H9 (cell line): ENCODE results near the gene ADAM8. TPM values are rescaled to one million over a fixed set of nuclear protein-coding genes. Genes with fewer than 3 reads are reported as not detected.

Experiments used
- DNase-seq: peaks from one replicate; pipeline ENCODE4 v3.0.0-alpha.2; 2017
- H2AFZ ChIP-seq: one replicate; pipeline ENCODE4 v1.6.1; 2013; ENCODE audit warnings: mild to moderate bottlenecking, low read length, control low read depth, moderate library complexity
- H2AK5ac ChIP-seq: 2 replicates; pipeline ENCODE4 v1.6.1; 2013; ENCODE audit warnings: low read length, control low read depth, mixed read lengths; ENCODE audit not compliant: insufficient read length
- H2BK120ac ChIP-seq: one replicate; pipeline ENCODE4 v1.6.1; 2013; ENCODE audit warnings: low read depth, mild to moderate bottlenecking, low read length, control low read depth, inconsistent platforms; ENCODE audit not compliant: poor library complexity, severe bottlenecking
- H2BK12ac ChIP-seq: 2 replicates; pipeline ENCODE4 v1.6.1; 2013; ENCODE audit warnings: low read length, control low read depth, mixed read lengths, low read depth; ENCODE audit not compliant: insufficient read length
- H2BK15ac ChIP-seq: 2 replicates; pipeline ENCODE4 v1.6.1; 2013; ENCODE audit warnings: low read depth, low read length, control low read depth
- H2BK20ac ChIP-seq: one replicate; pipeline ENCODE4 v1.6.1; 2013; ENCODE audit warnings: low read depth, mild to moderate bottlenecking, low read length, control low read depth, inconsistent platforms; ENCODE audit not compliant: poor library complexity, severe bottlenecking
- H2BK5ac ChIP-seq: 2 replicates; pipeline ENCODE4 v1.6.1; 2013; ENCODE audit warnings: low read length, control low read depth, mixed read lengths; ENCODE audit not compliant: insufficient read length
- H3K14ac ChIP-seq: 2 replicates; pipeline ENCODE4 v1.6.1; 2013; ENCODE audit warnings: low read length, control low read depth; ENCODE audit not compliant: insufficient read depth
- H3K18ac ChIP-seq: 2 replicates; pipeline ENCODE4 v1.6.1; 2013; ENCODE audit warnings: low read depth, mild to moderate bottlenecking, mixed read lengths, low read length, control low read depth; ENCODE audit not compliant: insufficient read length
- H3K23ac ChIP-seq: 2 replicates; pipeline ENCODE4 v1.6.1; 2013; ENCODE audit warnings: low read length, control low read depth, mixed read lengths, low read depth; ENCODE audit not compliant: insufficient read length
- H3K23me2 ChIP-seq: 2 replicates; pipeline ENCODE4 v1.6.1; 2013; ENCODE audit warnings: low read depth, mild to moderate bottlenecking, mixed read lengths, low read length, control low read depth; ENCODE audit not compliant: insufficient read length, poor library complexity, severe bottlenecking
- H3K27ac ChIP-seq: 2 replicates; pipeline ENCODE4 v1.5.1; 2013; ENCODE audit warnings: low read length, control low read depth, mixed read lengths, low read depth; ENCODE audit not compliant: insufficient read length
- H3K27me3 ChIP-seq: 2 replicates; pipeline ENCODE4 v1.6.1; 2013; ENCODE audit warnings: low read length, control low read depth, inconsistent platforms; ENCODE audit not compliant: insufficient read depth
- H3K4ac ChIP-seq: 2 replicates; pipeline ENCODE4 v1.6.1; 2013; ENCODE audit warnings: low read depth, mild to moderate bottlenecking, control low read depth, inconsistent platforms, low read length, moderate library complexity
- H3K4me1 ChIP-seq: 2 replicates; pipeline ENCODE4 v1.6.1; 2013; ENCODE audit warnings: low read length, control low read depth, inconsistent platforms; ENCODE audit not compliant: insufficient read depth
- H3K4me2 ChIP-seq: 2 replicates; pipeline ENCODE4 v1.6.1; 2013; ENCODE audit warnings: low read length, control low read depth, mixed read lengths; ENCODE audit not compliant: insufficient read length, insufficient read depth
- H3K56ac ChIP-seq: 2 replicates; pipeline ENCODE4 v1.6.1; 2013; ENCODE audit warnings: low read depth, mild to moderate bottlenecking, mixed read lengths, low read length, control low read depth; ENCODE audit not compliant: insufficient read length
- H3K79me1 ChIP-seq: 2 replicates; pipeline ENCODE4 v1.6.1; 2013; ENCODE audit warnings: low read depth, mild to moderate bottlenecking, moderate library complexity, low read length, control low read depth, inconsistent platforms; ENCODE audit not compliant: insufficient read depth, poor library complexity, severe bottlenecking
- H3K79me2 ChIP-seq: 2 replicates; pipeline ENCODE4 v1.6.1; 2013; ENCODE audit warnings: low read length, control low read depth, inconsistent platforms; ENCODE audit not compliant: insufficient read depth
- H3K9ac ChIP-seq: 2 replicates; pipeline ENCODE4 v1.6.1; 2013; ENCODE audit warnings: low read length, control low read depth, mixed read lengths; ENCODE audit not compliant: insufficient read length; ENCODE audit errors: extremely low read depth
- H3K9me3 ChIP-seq: one replicate; pipeline ENCODE4 v1.6.1; 2013; ENCODE audit warnings: low read depth, low read length, inconsistent platforms; ENCODE audit not compliant: control insufficient read depth
- H3T11ph ChIP-seq: one replicate; pipeline ENCODE4 v1.6.1; 2013; ENCODE audit warnings: mild to moderate bottlenecking, low read length, control low read depth, inconsistent platforms
- H4K20me1 ChIP-seq: one replicate; pipeline ENCODE4 v1.6.1; 2013; ENCODE audit not compliant: control insufficient read depth, insufficient read length, insufficient read depth
- H4K5ac ChIP-seq: 2 replicates; pipeline ENCODE4 v1.6.1; 2013; ENCODE audit warnings: low read depth, mild to moderate bottlenecking, mixed read lengths, low read length, control low read depth; ENCODE audit not compliant: insufficient read length
- H4K8ac ChIP-seq: replicated peaks from 2 replicates; pipeline ENCODE4 v1.6.1; 2013; ENCODE audit warnings: low read length, control low read depth, mixed read lengths, low read depth; ENCODE audit not compliant: insufficient read length
- H4K91ac ChIP-seq: 2 replicates; pipeline ENCODE4 v1.6.1; 2013; ENCODE audit warnings: low read depth, mild to moderate bottlenecking, moderate library complexity, mixed read lengths, low read length, control low read depth; ENCODE audit not compliant: insufficient read length
- H3K27ac Mint-ChIP-seq, 3 experiments: 2 replicates in 2 of 3; 3 replicates in 1 of 3; pipeline ENCODE4 v1.8.0; 2020 to 2021; ENCODE audit warnings: mixed read lengths in 3 of 3, mild to moderate bottlenecking in 1 of 3, moderate library complexity in 1 of 3
- H3K27me3 Mint-ChIP-seq: 2 replicates; pipeline ENCODE4 v1.8.0; 2021; ENCODE audit warnings: low read depth, mild to moderate bottlenecking, moderate library complexity, mixed read lengths
- H3K36me3 Mint-ChIP-seq, 3 experiments: 2 replicates in 2 of 3; 3 replicates in 1 of 3; pipeline ENCODE4 v1.8.0; 2020 to 2021; ENCODE audit warnings: low read depth in 3 of 3, mixed read lengths in 3 of 3; ENCODE audit not compliant: insufficient read depth in 1 of 3
- H3K4me1 Mint-ChIP-seq, 2 experiments: 2 replicates each; pipeline ENCODE4 v1.8.0; 2020; ENCODE audit warnings: mixed read lengths in 2 of 2
- H3K4me3 Mint-ChIP-seq, 2 experiments: 2 replicates in 1 of 2; 3 replicates in 1 of 2; pipeline ENCODE4 v1.8.0; 2020 to 2021; ENCODE audit warnings: mild to moderate bottlenecking in 2 of 2, mixed read lengths in 2 of 2, moderate library complexity in 1 of 2
- H3K9me3 Mint-ChIP-seq, 2 experiments: 2 replicates in 1 of 2; 3 replicates in 1 of 2; pipeline ENCODE4 v1.8.0; 2020; ENCODE audit warnings: mild to moderate bottlenecking in 2 of 2, mixed read lengths in 2 of 2, moderate library complexity in 1 of 2
- CTCF ChIP-seq: fragments of 200-600 bp; sonication (generic); conservative IDR thresholded peaks from 3 replicates; pipeline ENCODE4 v1.8.0; 2021; ENCODE audit warnings: antibody characterized with exemption, mild to moderate bottlenecking
- WGBS: extraction: QIAGEN DNeasy Blood & Tissue Kit; methylation state at CpG from one replicate; pipeline ENCODE4 v1.1.7; 2013; ENCODE audit warnings: missing lambda C conversion rate, low lambda C conversion rate, mixed read lengths; ENCODE audit not compliant: insufficient read length; ENCODE audit errors: extremely low coverage; 5-methylcytosine and 5-hydroxymethylcytosine counted together
- total RNA-seq: library from RNA; stranded (reverse); gene quantifications from 2 replicates; pipeline ENCODE4 v1.2.1, GENCODE V29; 2021

Gene ADAM8
- total RNA-seq, 1 experiment from 2014 or later: 5.4 TPM

GRCh38 chr10:133245439-133246235 lies 31.0 kb downstream of the ADAM8 start:
- H2BK15ac ChIP-seq: no peak overlapping the region
- H3K14ac ChIP-seq: no peak overlapping the region
- no peak overlapping the region for H4K8ac ChIP-seq
- WGBS: no CpG with 5 or more reads among the region's 33 CpGs
- Mint-ChIP-seq H3K27ac (no peak overlapping the region), H3K9me3 (no peaks in the 10 kb centered on the region; a peak in 2 of 5 replicates), H3K4me3 (no peak overlapping the region), H3K36me3 (peaks cover 0 to 9% (median 0%) of the 10 kb centered on the region in 3 experiments; a peak in 3 of 7 replicates), H3K27me3 (peaks cover 7% of the 10 kb centered on the region), H3K4me1 (peaks cover 23 to 33% of the 10 kb centered on the region in 2 experiments)
- H3K4me2 ChIP-seq: no peak overlapping the region
- H2BK5ac ChIP-seq: no peak overlapping the region
- H3K23ac ChIP-seq: no peak overlapping the region
- no peak overlapping the region for H3K9ac ChIP-seq
- H3K27me3 ChIP-seq: no peaks in the 10 kb centered on the region
- H3K23me2 ChIP-seq: no peaks in the 10 kb centered on the region
- H3K4ac ChIP-seq: no peak overlapping the region
- no peak overlapping the region for H3K27ac ChIP-seq
- H3K9me3 ChIP-seq: no peaks in the 10 kb centered on the region
- no peak overlapping the region for H2BK12ac ChIP-seq
- no peak overlapping the region for H4K5ac ChIP-seq
- H2AK5ac ChIP-seq: no peak overlapping the region
- H4K91ac ChIP-seq: no peak overlapping the region
- no peak overlapping the region for H3K56ac ChIP-seq
- no peak overlapping the region for H3T11ph ChIP-seq
- DNase-seq: peak; percentile 72
- H4K20me1 ChIP-seq: no peaks in the 10 kb centered on the region
- no peaks in the 10 kb centered on the region for H3K4me1 ChIP-seq
- no peak overlapping the region for H2BK20ac ChIP-seq
- no peaks in the 10 kb centered on the region for H3K79me2 ChIP-seq
- H2BK120ac ChIP-seq: no peak overlapping the region
- no peaks in the 10 kb centered on the region for H3K79me1 ChIP-seq
- H2AFZ ChIP-seq: no peak overlapping the region
- H3K18ac ChIP-seq: peak overlapping the region; percentile 4
- TF ChIP-seq CTCF: no peak
